ENCODE results near the gene SALL3. TPM values are rescaled to one million over a fixed set of nuclear protein-coding genes. Genes with fewer than 3 reads are reported as not detected.

Gene SALL3
- total RNA-seq, 1 donor from 2014 or later = 2.1 TPM

DNA sequence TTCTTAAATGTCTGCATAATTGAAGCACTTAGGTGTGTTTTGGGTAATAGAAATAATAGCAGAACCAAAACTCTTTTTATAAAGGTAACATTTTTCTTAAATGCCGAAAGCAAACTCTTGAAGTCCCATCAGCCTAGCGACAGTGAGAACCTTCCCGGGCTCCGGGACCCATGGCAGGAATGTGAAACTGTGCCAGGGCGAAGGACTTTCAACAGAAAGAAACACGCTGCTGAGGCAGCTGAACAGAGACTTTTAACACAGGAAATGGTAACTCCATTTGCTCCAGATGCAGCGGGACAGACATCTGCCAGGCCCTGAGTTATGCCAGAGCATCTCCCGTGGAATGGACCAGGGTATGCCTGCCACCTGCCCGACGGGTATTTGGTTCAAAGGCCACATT is 34.3 kb downstream of the SALL3 start:
- H3K4me3 ChIP-seq (ENCODE audit: low read depth, low read length) = no peak overlapping the region
- DNase-seq (ENCODE audit: low read depth) = no peak
- no peaks in the 10 kb centered on the region for H3K36me3 ChIP-seq (ENCODE audit: control insufficient read depth, insufficient read depth, low read length)
- TF ChIP-seq, protein P1, sequence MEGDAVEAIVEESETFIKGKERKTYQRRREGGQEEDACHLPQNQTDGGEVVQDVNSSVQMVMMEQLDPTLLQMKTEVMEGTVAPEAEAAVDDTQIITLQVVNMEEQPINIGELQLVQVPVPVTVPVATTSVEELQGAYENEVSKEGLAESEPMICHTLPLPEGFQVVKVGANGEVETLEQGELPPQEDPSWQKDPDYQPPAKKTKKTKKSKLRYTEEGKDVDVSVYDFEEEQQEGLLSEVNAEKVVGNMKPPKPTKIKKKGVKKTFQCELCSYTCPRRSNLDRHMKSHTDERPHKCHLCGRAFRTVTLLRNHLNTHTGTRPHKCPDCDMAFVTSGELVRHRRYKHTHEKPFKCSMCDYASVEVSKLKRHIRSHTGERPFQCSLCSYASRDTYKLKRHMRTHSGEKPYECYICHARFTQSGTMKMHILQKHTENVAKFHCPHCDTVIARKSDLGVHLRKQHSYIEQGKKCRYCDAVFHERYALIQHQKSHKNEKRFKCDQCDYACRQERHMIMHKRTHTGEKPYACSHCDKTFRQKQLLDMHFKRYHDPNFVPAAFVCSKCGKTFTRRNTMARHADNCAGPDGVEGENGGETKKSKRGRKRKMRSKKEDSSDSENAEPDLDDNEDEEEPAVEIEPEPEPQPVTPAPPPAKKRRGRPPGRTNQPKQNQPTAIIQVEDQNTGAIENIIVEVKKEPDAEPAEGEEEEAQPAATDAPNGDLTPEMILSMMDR (IDR thresholded peaks at IDR 0.05; ENCODE audit: insufficient read depth, low read length, poor library complexity, severe bottlenecking) = no peak
- H3K27me3 ChIP-seq (ENCODE audit: control insufficient read depth, insufficient read depth, low read length) = no peaks in the 10 kb centered on the region

DNA sequence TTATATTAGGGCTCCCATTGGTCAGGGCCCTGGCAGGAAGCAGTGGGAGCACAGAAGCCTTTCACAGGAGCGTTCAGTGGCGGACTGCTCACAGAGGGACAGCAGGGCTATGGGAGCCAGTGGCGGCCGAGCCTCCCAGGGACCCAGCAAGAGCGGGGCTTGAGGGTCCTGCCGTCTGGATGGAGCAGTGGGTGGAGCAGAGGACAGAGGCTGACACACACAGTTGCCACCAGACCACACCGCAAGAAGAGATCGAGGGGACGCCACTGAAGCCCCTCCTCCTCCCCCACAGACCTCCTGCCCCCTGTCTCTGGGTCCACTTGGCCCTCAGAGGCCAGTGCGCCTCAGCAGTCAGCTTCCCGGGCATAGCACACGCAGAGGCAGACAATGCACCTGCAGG is 39.3 kb downstream of the SALL3 start:
- Histone ChIP-seq H3K4me3 (ENCODE audit: low read depth, low read length) (no peak overlapping the region), H3K36me3 (ENCODE audit: control insufficient read depth, insufficient read depth, low read length) (no peaks in the 10 kb centered on the region), H3K27me3 (ENCODE audit: control insufficient read depth, insufficient read depth, low read length) (peaks cover 2% of the 10 kb centered on the region)
- TF ChIP-seq, protein P1 (IDR thresholded peaks at IDR 0.05; ENCODE audit: insufficient read depth, low read length, poor library complexity, severe bottlenecking) = no peak
- no peak for DNase-seq (ENCODE audit: low read depth)

DNA sequence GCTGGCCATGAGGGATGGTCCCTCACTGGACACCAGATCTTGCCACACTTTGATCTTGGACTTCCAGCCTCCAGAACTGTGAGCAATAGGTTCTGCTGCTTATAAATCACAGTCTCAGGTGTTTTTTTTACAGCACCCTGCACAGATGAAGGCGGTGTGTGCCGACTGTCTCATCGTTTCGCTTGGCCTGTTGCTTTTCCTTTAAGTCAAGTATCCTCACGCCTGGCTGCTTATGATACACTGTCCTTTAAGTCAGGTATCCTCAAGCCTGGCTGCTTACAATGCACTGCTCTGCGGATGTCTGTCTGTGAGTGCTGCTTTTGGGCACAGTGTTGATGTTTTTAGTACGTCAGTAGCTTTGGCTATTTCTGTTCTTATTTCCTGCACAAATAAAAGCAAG is 40.3 kb downstream of the SALL3 start:
- TF ChIP-seq, protein P1 (IDR thresholded peaks at IDR 0.05; ENCODE audit: insufficient read depth, low read length, poor library complexity, severe bottlenecking) = no peak
- H3K27me3 ChIP-seq (ENCODE audit: control insufficient read depth, insufficient read depth, low read length) = peaks cover 2% of the 10 kb centered on the region
- no peak overlapping the region for H3K4me3 ChIP-seq (ENCODE audit: low read depth, low read length)
- no peaks in the 10 kb centered on the region for H3K36me3 ChIP-seq (ENCODE audit: control insufficient read depth, insufficient read depth, low read length)
- no peak for DNase-seq (ENCODE audit: low read depth)

DNA sequence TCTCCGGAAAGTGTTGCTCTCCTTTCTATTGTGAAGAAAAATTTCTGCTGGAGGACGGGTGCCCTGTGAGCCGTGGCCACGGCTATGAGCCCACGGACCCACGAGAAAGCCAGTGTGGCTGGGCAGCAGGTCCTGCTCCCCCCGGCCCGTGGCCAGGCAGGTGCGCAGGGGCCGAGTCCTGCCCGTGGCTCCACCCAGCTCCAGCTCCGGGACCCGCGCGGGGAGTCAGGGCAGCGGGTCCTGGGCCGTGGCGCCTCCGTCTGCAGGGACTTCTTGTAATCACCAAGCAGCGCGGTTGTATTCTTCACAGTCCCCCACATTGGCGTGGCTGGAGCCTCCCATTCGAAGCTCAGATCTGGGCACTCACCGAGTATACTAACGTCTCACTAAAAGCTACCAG is 43.0 kb downstream of the SALL3 start:
- Histone ChIP-seq H3K4me3 (ENCODE audit: low read depth, low read length) (no peak overlapping the region), H3K27me3 (ENCODE audit: control insufficient read depth, insufficient read depth, low read length) (peaks cover 2% of the 10 kb centered on the region), H3K36me3 (ENCODE audit: control insufficient read depth, insufficient read depth, low read length) (no peaks in the 10 kb centered on the region)
- TF ChIP-seq, protein P1 (IDR thresholded peaks at IDR 0.05; ENCODE audit: insufficient read depth, low read length, poor library complexity, severe bottlenecking) = no peak
- DNase-seq (ENCODE audit: low read depth) = no peak

DNA sequence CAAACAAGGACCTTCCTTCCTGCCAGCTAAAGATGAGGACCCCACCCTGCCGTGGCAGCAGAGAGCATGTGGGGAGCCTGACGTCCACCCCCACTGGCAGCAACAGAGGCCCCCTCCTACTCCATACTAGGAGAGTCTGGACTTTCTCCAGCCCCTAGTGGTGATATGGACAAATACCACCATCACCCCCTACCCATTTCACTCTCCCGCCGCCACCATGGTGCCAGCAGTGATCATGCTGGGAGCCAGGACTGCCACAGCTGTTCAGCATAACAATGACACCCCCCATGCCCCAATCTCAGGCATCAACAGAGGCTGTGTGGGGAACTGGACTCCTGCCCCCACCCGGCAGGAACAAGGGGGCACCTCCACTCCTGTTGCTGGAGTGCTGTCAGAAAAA is 46.9 kb downstream of the SALL3 start:
- TF ChIP-seq, protein P1 (IDR thresholded peaks at IDR 0.05; ENCODE audit: insufficient read depth, low read length, poor library complexity, severe bottlenecking) = no peak
- DNase-seq (ENCODE audit: low read depth) = no peak
- Histone ChIP-seq H3K27me3 (ENCODE audit: control insufficient read depth, insufficient read depth, low read length) (no peaks in the 10 kb centered on the region), H3K4me3 (ENCODE audit: low read depth, low read length) (no peak overlapping the region), H3K36me3 (ENCODE audit: control insufficient read depth, insufficient read depth, low read length) (no peaks in the 10 kb centered on the region)

DNA sequence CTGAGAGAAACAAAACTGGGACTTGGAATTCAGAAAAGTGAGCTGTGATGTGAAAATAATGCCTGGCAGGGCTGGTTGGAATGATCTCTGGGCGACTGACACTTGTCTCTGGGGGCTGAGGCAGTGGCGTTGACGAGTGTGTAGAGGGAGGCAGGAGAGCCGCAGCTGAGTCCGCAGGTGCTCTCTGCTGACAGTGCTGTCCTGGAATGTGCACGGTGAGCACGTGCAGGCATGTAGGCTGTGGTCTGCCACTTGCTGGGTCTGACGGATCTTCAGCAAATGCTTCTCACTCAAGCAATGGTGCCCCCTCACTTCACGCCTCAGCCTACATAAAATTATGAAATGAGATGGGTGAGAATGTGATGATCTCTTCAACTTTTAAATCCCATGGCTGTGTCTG is 51.1 kb downstream of the SALL3 start:
- Histone ChIP-seq H3K4me3 (ENCODE audit: low read depth, low read length) (no peak overlapping the region), H3K27me3 (ENCODE audit: control insufficient read depth, insufficient read depth, low read length) (no peaks in the 10 kb centered on the region), H3K36me3 (ENCODE audit: control insufficient read depth, insufficient read depth, low read length) (no peaks in the 10 kb centered on the region)
- DNase-seq (ENCODE audit: low read depth) = no peak
- TF ChIP-seq, protein P1 (IDR thresholded peaks at IDR 0.05; ENCODE audit: insufficient read depth, low read length, poor library complexity, severe bottlenecking) = no peak
